ENCODE measurements around the gene ASZ1.

DNA sequence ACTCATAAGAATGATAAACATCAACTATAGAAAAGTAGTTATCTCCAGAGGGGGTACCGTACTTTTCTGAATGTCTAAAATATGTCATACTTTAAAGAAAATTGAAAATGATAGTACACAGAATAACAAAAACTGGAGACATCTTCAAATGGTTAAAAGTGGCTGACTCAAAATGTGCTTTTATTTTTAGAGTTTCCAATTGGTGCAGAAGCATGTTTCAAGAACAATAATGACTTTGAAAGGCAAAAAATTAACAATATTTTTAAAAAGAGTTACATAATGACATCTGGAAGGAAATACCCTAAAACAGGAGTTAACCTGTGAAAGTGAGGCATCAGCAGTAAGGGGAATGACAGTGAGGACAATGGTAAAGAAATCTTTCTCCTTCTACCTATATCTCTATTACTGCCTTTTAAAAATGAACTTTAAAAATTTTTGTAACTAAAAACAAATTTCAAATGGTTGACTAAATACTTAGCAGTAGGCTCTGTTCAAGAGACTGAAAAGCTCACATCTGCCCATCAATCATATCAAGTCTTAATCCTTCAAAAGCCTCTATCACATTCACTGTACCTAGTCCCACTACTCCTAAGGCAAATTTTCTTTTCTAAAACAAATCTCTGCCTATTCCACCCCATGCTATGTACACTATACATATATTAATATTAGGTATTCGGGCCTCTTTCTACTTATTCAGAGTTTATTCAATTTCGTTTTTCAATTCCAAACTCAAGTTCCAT, 3.0 kb downstream of the ASZ1 start:
- TF ChIP-seq, protein P1, sequence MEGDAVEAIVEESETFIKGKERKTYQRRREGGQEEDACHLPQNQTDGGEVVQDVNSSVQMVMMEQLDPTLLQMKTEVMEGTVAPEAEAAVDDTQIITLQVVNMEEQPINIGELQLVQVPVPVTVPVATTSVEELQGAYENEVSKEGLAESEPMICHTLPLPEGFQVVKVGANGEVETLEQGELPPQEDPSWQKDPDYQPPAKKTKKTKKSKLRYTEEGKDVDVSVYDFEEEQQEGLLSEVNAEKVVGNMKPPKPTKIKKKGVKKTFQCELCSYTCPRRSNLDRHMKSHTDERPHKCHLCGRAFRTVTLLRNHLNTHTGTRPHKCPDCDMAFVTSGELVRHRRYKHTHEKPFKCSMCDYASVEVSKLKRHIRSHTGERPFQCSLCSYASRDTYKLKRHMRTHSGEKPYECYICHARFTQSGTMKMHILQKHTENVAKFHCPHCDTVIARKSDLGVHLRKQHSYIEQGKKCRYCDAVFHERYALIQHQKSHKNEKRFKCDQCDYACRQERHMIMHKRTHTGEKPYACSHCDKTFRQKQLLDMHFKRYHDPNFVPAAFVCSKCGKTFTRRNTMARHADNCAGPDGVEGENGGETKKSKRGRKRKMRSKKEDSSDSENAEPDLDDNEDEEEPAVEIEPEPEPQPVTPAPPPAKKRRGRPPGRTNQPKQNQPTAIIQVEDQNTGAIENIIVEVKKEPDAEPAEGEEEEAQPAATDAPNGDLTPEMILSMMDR (IDR thresholded peaks at IDR 0.05; ENCODE audit: insufficient read depth, low read length) = no peak
- TF ChIP-seq, protein P2, sequence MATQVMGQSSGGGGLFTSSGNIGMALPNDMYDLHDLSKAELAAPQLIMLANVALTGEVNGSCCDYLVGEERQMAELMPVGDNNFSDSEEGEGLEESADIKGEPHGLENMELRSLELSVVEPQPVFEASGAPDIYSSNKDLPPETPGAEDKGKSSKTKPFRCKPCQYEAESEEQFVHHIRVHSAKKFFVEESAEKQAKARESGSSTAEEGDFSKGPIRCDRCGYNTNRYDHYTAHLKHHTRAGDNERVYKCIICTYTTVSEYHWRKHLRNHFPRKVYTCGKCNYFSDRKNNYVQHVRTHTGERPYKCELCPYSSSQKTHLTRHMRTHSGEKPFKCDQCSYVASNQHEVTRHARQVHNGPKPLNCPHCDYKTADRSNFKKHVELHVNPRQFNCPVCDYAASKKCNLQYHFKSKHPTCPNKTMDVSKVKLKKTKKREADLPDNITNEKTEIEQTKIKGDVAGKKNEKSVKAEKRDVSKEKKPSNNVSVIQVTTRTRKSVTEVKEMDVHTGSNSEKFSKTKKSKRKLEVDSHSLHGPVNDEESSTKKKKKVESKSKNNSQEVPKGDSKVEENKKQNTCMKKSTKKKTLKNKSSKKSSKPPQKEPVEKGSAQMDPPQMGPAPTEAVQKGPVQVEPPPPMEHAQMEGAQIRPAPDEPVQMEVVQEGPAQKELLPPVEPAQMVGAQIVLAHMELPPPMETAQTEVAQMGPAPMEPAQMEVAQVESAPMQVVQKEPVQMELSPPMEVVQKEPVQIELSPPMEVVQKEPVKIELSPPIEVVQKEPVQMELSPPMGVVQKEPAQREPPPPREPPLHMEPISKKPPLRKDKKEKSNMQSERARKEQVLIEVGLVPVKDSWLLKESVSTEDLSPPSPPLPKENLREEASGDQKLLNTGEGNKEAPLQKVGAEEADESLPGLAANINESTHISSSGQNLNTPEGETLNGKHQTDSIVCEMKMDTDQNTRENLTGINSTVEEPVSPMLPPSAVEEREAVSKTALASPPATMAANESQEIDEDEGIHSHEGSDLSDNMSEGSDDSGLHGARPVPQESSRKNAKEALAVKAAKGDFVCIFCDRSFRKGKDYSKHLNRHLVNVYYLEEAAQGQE (IDR thresholded peaks at IDR 0.05; ENCODE audit: insufficient replicate concordance, low read depth) = no peak

All from HL-60 (cell line).